IgD-negative memory B cell (primary cell): Measurements from ENCODE around the gene CRYL1. TPM values are rescaled to one million over a fixed set of nuclear protein-coding genes. Genes with fewer than 3 reads are reported as not detected.

Source experiments
- H3K27ac Mint-ChIP-seq, 3 donors: one replicate each; pipeline ENCODE4 v1.8.0; 2020 to 2022; ENCODE audit warnings: mild to moderate bottlenecking in 3 of 3, mixed read lengths in 3 of 3, moderate library complexity in 1 of 3
- H3K27me3 Mint-ChIP-seq: one replicate; pipeline ENCODE4 v1.8.0; 2021; ENCODE audit warnings: mixed read lengths
- H3K36me3 Mint-ChIP-seq: one replicate; pipeline ENCODE4 v1.8.0; 2020; ENCODE audit warnings: mild to moderate bottlenecking, mixed read lengths
- H3K4me1 Mint-ChIP-seq, 3 donors: one replicate each; pipeline ENCODE4 v1.8.0; 2020 to 2022; ENCODE audit warnings: mixed read lengths in 3 of 3, mild to moderate bottlenecking in 1 of 3
- H3K4me3 Mint-ChIP-seq, 4 donors: one replicate each; pipeline ENCODE4 v1.8.0; 2020 to 2022; ENCODE audit warnings: mild to moderate bottlenecking in 4 of 4, mixed read lengths in 4 of 4, moderate library complexity in 3 of 4
- H3K9me3 Mint-ChIP-seq, 3 donors: one replicate each; pipeline ENCODE4 v1.8.0; 2020 to 2021; ENCODE audit warnings: mixed read lengths in 3 of 3, mild to moderate bottlenecking in 1 of 3
- polyA plus RNA-seq: library from polyadenylated mRNA; unstranded; fragments of 300-500 nt; fragmentation: Illumina TruSeq; gene quantifications from one replicate; pipeline ENCODE4 v1.2.3, GENCODE V29; 2021

CRYL1 gene
- polyA plus RNA-seq, 1 donor from 2014 or later, result 32.3 TPM

DNA sequence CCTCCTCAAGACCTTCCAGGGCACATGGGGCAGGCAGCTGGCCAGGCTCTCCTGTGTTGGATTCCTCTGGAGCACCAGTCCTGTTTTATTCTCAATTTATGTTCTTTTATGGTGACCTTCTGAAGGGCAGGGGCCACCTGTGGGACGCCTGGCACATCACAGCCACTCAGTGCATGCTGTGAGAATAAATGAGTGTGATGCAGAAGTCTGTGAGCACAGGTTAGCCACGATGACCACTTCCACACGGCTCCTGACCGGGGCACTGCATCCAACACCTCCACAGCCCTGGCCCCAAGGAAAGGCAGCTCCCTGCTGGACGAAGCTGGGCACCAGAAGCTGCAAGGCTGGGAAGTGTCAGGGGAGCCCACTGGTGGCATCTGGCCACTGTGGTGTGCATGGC is 122.8 kb downstream of the CRYL1 start:
- Mint-ChIP-seq H3K4me3 (no peak overlapping the region), H3K9me3 (no peaks in the 10 kb centered on the region), H3K4me1 (no peaks in the 10 kb centered on the region), H3K27ac (no peak overlapping the region), H3K27me3 (peaks cover 1% of the 10 kb centered on the region), H3K36me3 (peaks cover 11% of the 10 kb centered on the region)

DNA sequence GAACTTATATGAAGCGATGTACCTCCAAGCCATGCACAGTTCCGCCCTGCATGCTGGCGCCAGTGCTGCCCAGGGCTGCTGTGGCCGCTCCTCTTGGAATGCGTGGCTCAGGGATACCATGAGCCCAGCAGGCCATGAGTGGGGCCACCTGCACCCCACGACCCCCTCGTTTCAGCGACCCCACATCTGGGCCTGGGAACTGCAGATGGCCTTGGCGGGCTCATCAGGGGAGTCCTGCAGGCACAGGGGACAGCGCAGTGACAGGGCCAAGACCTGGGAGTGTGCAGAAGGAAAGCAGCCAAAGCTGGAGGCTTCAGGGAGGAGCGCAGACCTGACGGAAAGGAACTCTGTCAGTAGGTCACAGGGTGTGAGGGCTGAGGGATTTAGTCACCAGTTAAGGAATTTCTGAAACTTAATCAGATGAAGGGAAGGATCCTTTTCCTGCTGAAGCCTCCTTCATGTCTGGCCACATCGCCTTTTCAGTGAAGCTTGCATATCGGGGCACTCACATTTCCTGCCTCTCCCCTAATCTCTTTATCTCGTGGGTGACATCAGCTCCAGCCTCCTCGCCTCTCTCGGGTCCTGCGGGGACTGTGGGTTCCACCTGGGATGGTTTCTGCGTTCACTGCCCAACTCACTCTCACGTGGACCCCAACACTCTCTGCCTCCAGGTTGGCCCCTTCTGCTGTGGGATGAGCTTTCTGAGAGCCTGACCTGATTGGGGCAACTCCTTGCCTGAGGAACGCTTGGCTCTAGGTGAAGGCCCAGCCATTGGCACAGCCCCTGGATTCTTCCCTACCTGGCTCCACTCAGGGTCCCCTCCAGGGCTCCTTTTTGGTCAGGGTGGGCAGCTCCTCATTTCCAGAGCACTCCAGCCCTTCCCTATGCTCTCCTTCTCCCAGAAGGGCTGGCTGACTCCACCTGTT is 123.5 kb downstream of the CRYL1 start:
- Mint-ChIP-seq H3K36me3 (peaks cover 8% of the 10 kb centered on the region), H3K4me1 (no peaks in the 10 kb centered on the region), H3K27me3 (no peaks in the 10 kb centered on the region), H3K4me3 (no peak overlapping the region), H3K9me3 (no peaks in the 10 kb centered on the region), H3K27ac (no peak overlapping the region)

DNA sequence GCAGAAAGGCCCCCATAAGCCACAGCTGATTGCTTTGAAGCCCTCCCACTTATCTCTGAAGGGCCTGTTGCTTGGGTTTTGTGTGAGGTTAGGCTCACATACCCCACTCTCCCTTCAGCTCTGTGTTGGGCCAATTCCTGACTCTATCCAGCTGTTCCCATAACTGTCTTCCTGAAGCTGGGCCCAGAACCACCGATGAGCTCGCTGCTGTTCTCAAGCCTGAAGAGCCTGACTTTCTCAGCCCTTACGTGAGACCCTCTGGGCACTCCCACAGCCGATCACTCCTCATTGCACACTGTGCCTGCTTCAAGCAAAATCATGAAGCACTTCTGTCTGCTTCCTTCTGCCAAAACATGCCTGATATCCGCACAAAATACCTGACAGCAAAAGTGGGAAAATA is 124.1 kb downstream of the CRYL1 start:
- Mint-ChIP-seq H3K4me3 (no peak overlapping the region), H3K9me3 (no peaks in the 10 kb centered on the region), H3K27me3 (no peaks in the 10 kb centered on the region), H3K4me1 (no peaks in the 10 kb centered on the region), H3K27ac (no peak overlapping the region), H3K36me3 (peaks cover 11% of the 10 kb centered on the region)

DNA sequence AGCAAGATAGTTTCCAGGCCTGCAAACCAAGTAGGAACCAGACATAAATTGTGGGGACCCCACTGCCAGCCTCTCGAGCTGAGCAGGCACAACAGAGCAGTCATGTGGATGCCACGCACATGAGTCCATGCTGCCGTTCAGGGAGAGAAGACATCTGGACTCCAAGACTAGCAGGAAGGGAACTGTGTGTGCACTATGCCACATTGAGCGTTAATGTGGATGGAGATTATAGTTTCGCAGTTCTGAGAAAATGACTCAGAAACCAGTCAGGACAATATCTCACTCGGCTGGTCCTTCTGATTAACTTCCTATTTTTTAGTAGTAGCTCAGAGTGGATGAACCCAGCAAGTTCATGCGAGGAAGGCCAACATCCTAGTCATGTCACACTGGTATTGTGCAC is 124.9 kb downstream of the CRYL1 start:
- Mint-ChIP-seq H3K4me1 (no peaks in the 10 kb centered on the region), H3K27me3 (no peaks in the 10 kb centered on the region), H3K27ac (no peak overlapping the region), H3K9me3 (no peaks in the 10 kb centered on the region), H3K36me3 (peaks cover 12% of the 10 kb centered on the region), H3K4me3 (no peak overlapping the region)

DNA sequence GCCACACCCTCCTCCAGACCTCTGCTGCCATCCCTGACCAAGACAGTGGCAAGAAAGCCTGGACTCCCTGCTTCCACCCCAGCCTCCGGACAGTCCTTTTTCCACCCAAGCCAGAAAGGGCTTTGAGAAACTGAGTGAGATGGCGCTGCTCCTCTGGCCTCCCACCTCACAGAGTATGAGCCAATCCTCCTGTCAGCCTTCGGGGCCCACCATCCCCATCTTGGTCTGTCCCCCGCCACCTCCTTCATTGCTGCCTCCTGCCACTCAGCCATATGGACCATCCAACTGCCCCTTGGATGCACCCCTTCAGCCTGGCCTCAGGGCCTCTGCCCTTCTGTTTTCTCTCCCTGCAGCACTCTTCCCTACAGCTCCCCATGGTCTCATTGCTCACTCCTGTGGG is 125.7 kb downstream of the CRYL1 start:
- Mint-ChIP-seq H3K36me3 (peaks cover 12% of the 10 kb centered on the region), H3K27me3 (no peaks in the 10 kb centered on the region), H3K4me3 (no peak overlapping the region), H3K27ac (peak overlapping the region in 1 of 3 donors; percentile 6), H3K9me3 (no peaks in the 10 kb centered on the region), H3K4me1 (no peaks in the 10 kb centered on the region)

DNA sequence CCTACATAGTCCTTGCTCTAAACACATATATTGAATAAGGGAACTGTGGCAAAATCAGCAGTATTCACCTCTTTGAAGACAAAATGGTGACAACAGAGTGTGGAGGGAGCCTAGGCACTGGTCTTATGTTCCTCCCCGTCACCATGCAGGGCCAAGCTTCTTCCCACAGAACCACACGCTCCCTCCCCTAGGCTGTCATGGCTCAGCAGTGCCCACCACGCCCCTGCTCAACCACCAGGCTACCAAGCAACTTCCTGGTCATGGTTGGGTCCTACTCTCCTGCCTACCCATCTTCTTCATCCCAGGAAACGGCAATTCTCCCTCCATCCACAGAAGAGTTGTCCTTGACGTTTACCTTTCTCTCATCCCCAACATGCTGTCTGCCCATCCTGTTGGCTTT is 126.1 kb downstream of the CRYL1 start:
- Mint-ChIP-seq H3K4me3 (no peak overlapping the region), H3K4me1 (no peaks in the 10 kb centered on the region), H3K27ac (peak overlapping the region in 1 of 3 donors; percentile 79), H3K27me3 (no peaks in the 10 kb centered on the region), H3K9me3 (no peaks in the 10 kb centered on the region), H3K36me3 (peaks cover 12% of the 10 kb centered on the region)

DNA sequence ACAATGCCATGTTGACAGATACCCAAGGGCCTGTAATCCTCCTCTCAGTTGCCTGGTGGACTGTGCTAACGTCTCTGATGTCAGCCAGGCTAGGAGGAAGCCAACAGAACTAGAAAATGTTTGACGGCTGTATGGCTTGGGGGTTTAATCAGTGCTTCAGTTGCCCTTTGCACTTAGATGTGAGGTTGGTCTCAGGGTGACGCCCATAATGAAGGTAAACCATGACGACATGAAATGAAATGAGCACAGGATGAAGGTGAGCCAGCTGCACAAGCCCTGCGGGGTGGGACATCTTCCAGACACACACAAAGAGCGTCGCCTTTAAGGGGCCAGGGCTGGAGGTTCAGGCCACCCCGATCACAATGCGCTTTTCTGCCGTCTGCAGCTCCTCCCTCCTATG is 127.2 kb downstream of the CRYL1 start:
- Mint-ChIP-seq H3K9me3 (no peaks in the 10 kb centered on the region), H3K27ac (no peak overlapping the region), H3K4me3 (no peak overlapping the region), H3K36me3 (peaks cover 9% of the 10 kb centered on the region), H3K27me3 (no peaks in the 10 kb centered on the region), H3K4me1 (no peaks in the 10 kb centered on the region)

DNA sequence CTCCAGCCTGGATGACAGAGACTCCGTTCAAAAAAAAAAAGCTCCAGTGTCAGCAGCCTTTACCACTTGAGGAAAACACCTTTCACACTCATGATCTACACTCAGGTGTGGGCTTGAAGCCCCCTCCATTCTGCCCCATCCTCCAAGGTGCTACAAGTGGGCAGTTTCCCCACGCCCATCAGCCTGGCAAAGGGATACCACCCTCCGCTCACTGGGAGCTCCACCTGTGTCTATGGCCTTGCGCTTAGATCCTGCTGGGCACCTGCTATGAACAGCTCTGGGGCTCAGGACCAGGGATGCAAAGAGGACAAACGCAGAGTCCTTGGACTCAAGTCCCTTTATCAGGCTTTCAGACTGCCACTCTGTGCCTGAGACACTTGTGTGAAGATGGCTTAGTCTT is 127.8 kb downstream of the CRYL1 start:
- no peaks in the 10 kb centered on the region for H3K27me3 Mint-ChIP-seq
- H3K9me3 Mint-ChIP-seq, result no peaks in the 10 kb centered on the region
- peaks cover 8% of the 10 kb centered on the region for H3K36me3 Mint-ChIP-seq
- no peak overlapping the region for H3K4me3 Mint-ChIP-seq
- no peaks in the 10 kb centered on the region for H3K4me1 Mint-ChIP-seq
- H3K27ac Mint-ChIP-seq, result no peak overlapping the region

DNA sequence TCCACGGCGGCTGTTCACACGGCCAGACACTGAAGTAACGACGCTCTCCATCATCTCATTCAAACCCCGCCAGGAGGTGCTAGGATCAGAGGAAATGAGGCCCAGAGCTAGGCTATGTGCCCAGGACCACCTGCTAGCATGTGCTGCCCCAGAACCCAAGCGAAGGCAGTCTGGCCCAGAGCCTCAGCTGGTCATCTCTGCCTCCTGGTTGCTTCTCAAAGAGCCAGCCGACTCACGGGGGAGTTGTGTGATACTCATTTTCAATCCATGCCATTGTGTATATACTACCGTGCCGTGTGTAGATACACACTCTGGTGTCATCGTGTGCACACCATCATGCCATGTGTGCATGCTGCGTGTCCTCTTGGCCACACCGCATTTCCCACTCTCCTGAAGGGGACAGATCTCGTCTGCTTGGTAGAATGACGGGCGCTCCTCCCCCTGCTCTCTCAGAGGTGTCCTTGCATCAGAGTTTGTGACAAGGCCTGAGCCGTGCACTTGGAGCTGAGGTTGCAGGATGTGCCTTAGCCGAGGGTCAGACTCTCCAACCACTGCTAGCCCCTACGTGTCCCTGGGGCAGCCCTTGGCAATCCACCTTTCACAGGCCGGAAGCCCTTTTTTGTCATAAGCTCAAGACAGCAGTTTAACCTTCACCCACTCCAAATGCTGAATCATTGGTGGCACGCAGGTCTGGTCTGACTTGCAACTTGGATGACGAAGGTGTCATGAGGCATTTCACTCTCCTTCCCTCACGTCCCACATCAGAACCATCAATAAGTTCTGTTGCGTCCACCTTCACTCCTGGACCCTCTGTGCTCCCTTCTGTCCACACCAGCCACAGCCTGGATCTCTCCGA is 130.4 kb downstream of the CRYL1 start:
- Mint-ChIP-seq H3K9me3 (no peaks in the 10 kb centered on the region), H3K4me3 (peak overlapping the region in 1 of 4 donors; percentile 33), H3K4me1 (no peaks in the 10 kb centered on the region), H3K27ac (no peak overlapping the region), H3K36me3 (peaks cover 8% of the 10 kb centered on the region), H3K27me3 (no peaks in the 10 kb centered on the region)

DNA sequence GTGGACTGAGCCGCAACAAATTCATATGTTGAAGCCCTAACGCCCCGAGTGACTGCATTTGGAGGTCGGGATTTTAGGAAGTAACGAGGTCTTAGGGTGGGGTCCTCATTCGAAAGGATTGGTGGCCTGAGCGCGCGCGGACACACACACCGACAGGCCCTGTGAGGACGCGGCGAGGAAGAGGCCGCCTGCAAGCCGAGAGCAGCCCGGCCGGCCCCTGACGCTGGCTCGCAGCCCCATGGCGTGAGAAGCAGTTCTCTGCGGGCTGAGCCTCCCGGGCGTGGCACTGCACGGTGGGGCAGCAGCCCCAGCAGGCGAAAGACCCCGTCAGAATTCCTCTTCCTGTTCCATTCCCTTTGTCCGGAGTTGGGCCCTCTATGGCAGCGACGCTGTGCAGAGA is 131.2 kb downstream of the CRYL1 start:
- Mint-ChIP-seq H3K36me3 (peaks cover 8% of the 10 kb centered on the region), H3K4me1 (no peaks in the 10 kb centered on the region), H3K27me3 (no peaks in the 10 kb centered on the region), H3K4me3 (no peak overlapping the region), H3K9me3 (peaks cover 0 to 2% (median 0%) of the 10 kb centered on the region in 3 donors), H3K27ac (no peak overlapping the region)

DNA sequence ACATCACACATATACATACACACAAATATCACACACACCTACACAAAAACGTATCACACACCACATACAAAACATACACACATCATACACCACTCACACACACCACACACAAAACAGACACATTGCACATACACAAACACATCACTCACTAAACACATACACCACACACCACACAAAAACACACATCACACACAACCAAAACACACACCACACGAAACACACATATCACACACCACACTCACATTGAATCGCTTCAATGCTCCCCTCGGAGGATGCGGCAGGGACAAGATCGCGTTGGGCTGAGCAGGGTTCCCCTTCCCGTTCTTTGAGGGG is 131.5 kb downstream of the CRYL1 start:
- Mint-ChIP-seq H3K27me3 (no peaks in the 10 kb centered on the region), H3K9me3 (peaks cover 0 to 2% (median 0%) of the 10 kb centered on the region in 3 donors), H3K4me1 (no peaks in the 10 kb centered on the region), H3K36me3 (peaks cover 4% of the 10 kb centered on the region), H3K4me3 (no peak overlapping the region), H3K27ac (no peak overlapping the region)

DNA sequence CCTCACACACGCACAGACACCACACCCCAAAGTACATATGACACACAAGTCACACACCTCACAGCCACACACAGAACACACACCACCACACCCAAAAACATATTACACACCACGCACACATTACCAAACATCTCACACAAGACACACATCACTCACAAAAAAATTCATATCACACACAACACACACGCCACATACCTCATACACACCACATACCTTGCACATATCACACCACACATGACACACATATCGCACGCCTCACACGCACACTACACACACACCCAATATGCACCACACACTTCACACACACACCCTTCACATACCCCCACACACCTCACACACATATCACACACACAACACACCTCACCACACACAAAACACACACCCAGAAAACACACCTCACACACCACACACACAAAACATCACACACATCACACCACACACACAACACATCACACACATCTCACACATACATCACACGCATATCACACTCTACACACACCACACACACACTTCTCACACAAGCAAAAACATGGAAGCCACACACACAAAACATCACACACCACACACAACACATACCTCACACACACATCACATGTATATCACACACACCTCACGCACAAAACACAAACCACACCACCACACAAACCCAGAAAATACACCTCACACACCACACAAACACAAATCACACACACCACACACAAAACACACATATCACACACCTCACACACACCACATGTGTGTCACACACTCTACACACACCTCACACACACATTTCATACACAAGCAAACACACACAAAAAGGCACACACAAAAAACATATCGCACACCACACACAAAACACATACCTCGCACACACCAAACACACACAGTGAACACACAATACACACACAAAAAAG is 132.1 kb downstream of the CRYL1 start:
- Mint-ChIP-seq H3K27me3 (no peaks in the 10 kb centered on the region), H3K4me1 (no peaks in the 10 kb centered on the region), H3K4me3 (no peak overlapping the region), H3K9me3 (peaks cover 0 to 2% (median 0%) of the 10 kb centered on the region in 3 donors), H3K27ac (no peak overlapping the region), H3K36me3 (peaks cover 4% of the 10 kb centered on the region)

DNA sequence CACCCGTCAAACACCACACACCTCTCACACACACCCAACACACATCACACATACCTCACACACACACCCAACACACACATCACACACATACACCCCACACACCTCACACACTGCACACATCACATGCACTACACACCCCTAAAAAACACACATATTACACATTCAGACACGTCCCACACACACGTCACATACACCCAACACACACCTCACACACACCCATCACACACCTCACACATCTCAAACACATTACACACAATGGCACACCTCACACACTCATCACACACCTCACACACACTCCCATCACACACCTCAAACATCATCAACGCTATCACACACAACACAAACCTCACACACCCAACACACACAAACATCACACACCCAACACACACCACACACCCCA is 133.1 kb downstream of the CRYL1 start:
- no peaks in the 10 kb centered on the region for H3K4me1 Mint-ChIP-seq
- H3K9me3 Mint-ChIP-seq, result peaks cover 0 to 2% (median 0%) of the 10 kb centered on the region in 3 donors
- no peaks in the 10 kb centered on the region for H3K27me3 Mint-ChIP-seq
- no peak overlapping the region for H3K4me3 Mint-ChIP-seq
- H3K36me3 Mint-ChIP-seq, result peaks cover 4% of the 10 kb centered on the region
- no peak overlapping the region for H3K27ac Mint-ChIP-seq

DNA sequence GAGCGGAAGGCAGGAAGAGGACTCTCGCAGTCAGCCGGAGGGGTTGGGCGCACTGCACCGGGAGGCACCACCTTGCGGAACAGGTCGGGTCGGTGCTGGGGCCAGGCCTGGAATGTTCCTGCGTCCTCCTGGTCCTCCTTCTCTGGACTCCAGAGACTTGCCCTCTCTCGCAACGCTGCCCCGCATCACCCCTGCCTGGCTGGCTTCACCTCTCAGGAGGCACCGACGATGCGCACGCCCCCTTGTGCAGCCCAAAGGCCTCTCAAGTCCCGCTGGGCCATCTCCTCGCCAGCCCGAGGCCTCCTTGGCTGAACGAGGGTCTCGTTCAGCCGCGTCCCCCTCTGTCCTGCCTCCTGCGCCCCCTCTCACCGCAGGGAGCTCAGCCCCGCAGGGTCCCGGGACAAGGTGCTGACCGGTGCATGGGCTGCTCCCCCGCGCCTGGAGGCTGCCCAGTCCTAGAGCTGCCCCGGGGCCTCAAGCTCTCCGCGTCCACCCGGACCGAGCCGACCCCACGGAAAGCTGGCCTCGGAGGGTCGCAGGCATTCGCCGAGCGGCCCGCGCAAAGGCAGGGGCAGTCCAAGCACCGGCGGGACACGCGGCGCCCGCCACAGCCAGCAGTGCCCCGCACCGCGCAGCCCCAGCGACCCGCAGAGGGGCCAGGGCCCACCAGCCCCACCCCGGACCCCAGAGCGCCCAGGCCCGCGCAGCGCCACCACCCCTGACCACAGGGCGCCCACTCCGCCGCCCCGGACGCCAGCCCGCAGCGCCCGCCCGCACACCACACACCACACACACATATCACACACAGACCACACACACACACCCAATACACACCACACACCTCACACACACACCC is 133.8 kb downstream of the CRYL1 start:
- Mint-ChIP-seq H3K27ac (no peak overlapping the region), H3K4me3 (no peak overlapping the region), H3K36me3 (peaks cover 4% of the 10 kb centered on the region), H3K4me1 (peaks cover 0 to 2% (median 0%) of the 10 kb centered on the region in 3 donors), H3K9me3 (peaks cover 0 to 2% (median 0%) of the 10 kb centered on the region in 3 donors), H3K27me3 (no peaks in the 10 kb centered on the region)
